GM21717 (cell line): ENCODE measurements around the gene YIPF7.

ENCODE experiments used
- ATAC-seq: cut with Tn5 transposase; IDR thresholded peaks from one replicate; pipeline ENCODE4 v1.9.1; 2021; ENCODE audit warnings: mild to moderate bottlenecking, moderate library complexity; ENCODE audit not compliant: unreplicated experiment

Gene YIPF7

GRCh38 chr4:44651425-44651824 is at the start of gene YIPF7:
Gene YIPF7, minus strand, starts transcription at chr4:44651625. Its CDS starts 1,525 bp downstream, at chr4:44650100.
- ATAC-seq, result no peak

- no peak for ATAC-seq
These were observed 49.6 kb upstream of the YIPF7 start for GRCh38 chr4:44701037-44701436.

GRCh38 chr4:44700427-44700826 is 49.0 kb upstream of the YIPF7 start:
- ATAC-seq, result no peak

DNA sequence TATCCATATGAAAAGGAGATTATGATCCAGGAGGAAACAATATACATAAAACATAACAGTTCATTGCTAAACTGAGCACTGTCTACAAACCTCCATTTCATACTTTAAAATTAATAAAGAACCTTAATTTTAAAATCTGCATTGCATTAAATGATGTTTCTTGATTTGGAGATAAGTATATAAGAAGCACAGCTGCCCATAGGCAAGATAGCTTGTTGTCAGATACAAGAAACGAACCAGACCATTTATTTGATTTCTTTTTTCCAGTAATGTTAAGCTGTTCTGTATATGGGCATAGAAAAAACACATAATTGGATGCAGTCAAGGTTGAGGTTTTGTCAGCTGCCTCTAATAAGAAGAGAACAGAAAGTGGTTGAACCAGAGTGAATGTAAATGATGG is 33.2 kb upstream of the YIPF7 start:
- ATAC-seq, result no peak

- no peak for ATAC-seq
These were observed 27.6 kb upstream of the YIPF7 start for GRCh38 chr4:44679060-44679459.

GRCh38 chr4:44678094-44679041 is 26.9 kb upstream of the YIPF7 start, which contains the start of gene GUF1:
Gene GUF1, plus strand, starts transcription at chr4:44678420. Its CDS starts 203 bp downstream, at chr4:44678623.
- peak; percentile 97 for ATAC-seq

GRCh38 chr4:44675366-44675765 is 23.9 kb upstream of the YIPF7 start:
- ATAC-seq, result no peak

DNA sequence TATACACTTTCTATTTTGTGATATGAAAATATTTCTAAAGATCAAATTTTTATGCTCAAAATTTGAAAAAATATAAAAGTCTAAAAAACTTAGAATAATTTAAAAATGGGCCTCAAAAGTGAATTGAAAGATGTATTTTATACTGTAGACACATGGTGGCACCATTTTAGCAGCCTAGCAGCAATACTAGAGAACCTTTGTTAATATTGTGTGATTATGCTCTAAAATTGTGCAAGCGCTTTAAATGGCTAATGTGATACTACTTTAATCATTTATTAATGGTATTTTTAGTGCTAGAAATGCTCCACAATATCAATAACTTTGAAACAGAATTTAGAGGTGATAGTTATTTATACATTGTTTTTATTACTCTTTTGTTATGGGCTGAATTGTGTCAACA is 23.0 kb upstream of the YIPF7 start:
- ATAC-seq, result no peak

DNA sequence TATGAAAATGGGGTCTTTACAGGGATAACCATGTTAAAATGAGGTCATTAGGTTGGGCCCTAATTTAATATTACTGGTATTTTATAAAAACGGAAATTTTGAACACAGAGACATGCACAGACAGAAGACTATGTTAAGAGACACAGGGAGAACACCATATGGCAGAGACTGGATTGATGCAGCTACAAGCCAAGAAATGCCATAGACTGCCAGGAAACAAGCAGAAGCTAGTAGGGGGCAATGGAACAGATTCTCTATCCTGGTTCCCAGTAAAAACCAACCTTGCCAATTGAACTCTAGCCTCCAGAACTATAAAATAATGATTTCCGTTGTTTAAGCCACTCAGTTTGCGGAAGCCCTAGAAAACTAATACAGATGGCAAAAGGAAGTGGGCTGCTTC is 20.2 kb upstream of the YIPF7 start:
- no peak for ATAC-seq

DNA sequence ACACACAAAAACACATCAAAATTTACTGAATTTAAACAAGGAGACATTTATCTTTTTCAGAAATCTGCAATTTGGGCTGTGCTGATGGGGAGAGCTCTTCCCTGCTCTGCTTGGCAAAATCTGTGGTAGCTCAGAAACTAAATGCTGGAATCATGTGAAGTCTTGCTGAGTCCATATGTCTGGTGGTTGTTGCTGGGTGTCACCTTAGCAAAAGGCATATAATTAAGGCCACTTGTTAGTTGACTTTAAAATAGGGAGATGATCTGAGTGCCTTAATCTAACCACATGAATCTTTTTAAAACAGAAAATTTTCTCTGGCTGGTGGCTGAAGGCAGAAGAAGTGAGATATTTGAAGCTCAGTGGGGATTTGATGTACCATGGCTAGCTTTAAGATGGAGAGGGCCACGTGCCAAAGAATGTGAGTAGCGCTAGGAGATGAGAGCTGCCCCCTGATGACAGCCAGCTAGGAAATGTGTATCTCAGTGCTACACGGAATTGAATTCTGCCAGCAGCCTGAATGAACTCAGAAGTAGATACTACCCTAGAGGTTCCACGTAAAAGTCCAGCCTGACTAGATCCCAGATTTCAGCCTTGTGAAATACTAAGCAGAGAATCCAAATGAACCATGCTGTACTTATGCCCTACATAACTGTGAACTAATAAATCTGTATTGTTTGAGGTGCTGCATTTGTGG is 19.2 kb upstream of the YIPF7 start:
- ATAC-seq, result no peak

GRCh38 chr4:44668526-44668925 is 17.1 kb upstream of the YIPF7 start:
- no peak for ATAC-seq

GRCh38 chr4:44663539-44664263 is 12.3 kb upstream of the YIPF7 start:
- no peak for ATAC-seq

- ATAC-seq, result peak; percentile 71
These were observed 11.2 kb upstream of the YIPF7 start for GRCh38 chr4:44662623-44663005.

DNA sequence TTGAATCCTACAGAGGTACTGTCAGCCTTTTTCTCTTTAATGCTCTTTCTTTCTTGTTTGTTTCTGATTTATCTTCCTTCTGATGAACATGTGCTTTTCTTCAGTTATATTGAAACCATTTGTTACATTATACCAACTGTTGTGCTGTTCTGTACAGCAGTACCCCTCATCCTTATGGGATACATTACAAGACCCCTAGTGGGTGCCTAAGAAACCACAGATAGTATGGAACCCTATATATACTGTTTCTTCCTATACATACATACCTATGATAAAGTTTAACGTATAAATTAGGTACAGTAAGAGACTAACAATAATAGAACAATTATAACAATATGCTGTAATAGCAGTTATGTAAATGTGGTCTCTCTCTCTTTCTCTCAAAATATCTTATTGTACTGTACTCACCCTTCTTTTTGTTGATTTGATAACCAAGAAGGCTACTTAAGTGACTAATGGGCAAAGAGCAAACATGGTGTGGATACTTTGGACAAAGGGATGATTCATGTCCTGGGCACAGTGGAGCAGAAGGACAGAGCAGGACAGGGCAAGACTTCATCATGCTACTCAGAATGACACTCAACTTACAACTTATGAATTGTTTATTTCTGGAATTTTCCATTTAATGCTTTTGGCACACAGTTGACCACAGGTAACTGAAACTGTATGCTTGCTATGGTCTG is 10.7 kb upstream of the YIPF7 start:
- no peak for ATAC-seq

GRCh38 chr4:44660396-44660795 is 9.0 kb upstream of the YIPF7 start:
- no peak for ATAC-seq

DNA sequence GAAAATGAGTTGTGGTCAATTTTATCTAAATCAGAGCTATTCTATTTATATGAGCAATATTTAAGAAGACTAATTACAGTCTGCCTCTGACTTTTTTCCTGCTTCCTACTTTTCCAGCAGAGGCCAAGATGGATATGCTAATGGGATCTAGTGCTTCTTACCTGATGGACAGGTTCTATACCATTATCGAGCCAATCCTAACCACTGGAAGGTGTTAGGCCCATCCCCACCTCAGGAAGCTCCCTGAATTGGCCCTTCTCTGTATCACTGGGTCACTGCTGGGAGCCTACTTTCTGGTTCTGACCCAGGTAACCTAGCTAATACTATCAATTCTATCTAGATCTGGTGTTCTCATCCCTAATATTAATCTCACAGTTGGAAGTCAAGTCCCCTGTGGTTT is 577 bp upstream of the YIPF7 start:
- no peak for ATAC-seq

GRCh38 chr4:44646151-44646550 is 5.3 kb downstream of the YIPF7 start:
- ATAC-seq, result no peak

GRCh38 chr4:44638091-44638490 is 13.3 kb downstream of the YIPF7 start:
- ATAC-seq, result no peak

DNA sequence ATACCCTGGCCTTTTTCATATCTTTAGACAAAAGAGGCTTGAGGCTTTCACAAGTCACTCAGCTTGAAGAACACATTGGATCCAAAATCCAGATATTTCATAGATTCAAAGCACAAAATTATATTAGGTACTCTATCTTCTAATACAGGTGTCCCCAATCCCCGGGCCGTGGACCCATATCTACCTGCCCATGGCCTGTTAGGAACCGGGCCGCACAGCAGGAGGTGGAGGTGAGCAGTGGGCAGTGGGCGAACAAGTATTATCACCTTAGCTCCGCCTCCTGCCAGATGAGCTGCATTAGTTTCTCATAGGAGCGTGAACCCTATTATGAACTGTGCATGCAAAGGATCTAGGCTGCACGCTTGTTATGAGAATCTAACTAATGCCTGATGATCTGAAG is 18.7 kb downstream of the YIPF7 start:
- no peak for ATAC-seq

- ATAC-seq, result no peak
These were observed 19.3 kb downstream of the YIPF7 start for GRCh38 chr4:44632089-44632488.
